SH-SY5Y (cell line): ENCODE measurements around the gene PHF24.

Experiments
- GATA2 ChIP-seq: IDR thresholded peaks from 2 replicates; pipeline ENCODE4 v1.6.1; 2011; ENCODE audit warnings: mild to moderate bottlenecking, low read depth, low read length
- GATA3 ChIP-seq: IDR thresholded peaks from 2 replicates; pipeline ENCODE4 v1.6.1; 2011; ENCODE audit warnings: low read depth, mild to moderate bottlenecking, low read length, moderate library complexity

DNA sequence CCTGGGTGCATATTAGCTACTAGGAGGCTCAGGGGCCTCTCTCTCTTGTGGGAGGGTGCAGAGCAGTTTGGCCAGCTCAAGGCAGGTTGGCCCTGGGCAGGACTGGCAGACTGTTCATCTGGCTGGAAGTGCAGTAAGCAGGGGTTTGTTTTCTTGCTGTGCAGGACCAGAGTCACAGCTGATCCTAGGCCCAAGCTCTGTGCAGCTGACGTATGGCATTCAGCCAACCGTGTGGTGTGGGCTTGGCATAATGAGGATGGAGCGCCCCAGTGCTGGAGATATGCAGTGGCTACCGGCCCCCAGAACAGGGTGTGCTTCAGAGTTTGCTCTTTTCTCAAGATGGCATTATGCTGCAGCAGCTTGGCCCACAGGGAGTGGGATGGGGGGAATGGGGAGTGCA, 31.0 kb upstream of the PHF24 start:
- TF ChIP-seq GATA3 (no peak), GATA2 (no peak)
